ENCODE measurements around the gene SREK1.
"Not testable (repeated sequence)": the region's sequence is repeated elsewhere in the genome, so short reads cannot be mapped to it uniquely, and the experiment has no call there.

SREK1 gene, protein sequence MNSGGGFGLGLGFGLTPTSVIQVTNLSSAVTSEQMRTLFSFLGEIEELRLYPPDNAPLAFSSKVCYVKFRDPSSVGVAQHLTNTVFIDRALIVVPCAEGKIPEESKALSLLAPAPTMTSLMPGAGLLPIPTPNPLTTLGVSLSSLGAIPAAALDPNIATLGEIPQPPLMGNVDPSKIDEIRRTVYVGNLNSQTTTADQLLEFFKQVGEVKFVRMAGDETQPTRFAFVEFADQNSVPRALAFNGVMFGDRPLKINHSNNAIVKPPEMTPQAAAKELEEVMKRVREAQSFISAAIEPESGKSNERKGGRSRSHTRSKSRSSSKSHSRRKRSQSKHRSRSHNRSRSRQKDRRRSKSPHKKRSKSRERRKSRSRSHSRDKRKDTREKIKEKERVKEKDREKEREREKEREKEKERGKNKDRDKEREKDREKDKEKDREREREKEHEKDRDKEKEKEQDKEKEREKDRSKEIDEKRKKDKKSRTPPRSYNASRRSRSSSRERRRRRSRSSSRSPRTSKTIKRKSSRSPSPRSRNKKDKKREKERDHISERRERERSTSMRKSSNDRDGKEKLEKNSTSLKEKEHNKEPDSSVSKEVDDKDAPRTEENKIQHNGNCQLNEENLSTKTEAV

DNA sequence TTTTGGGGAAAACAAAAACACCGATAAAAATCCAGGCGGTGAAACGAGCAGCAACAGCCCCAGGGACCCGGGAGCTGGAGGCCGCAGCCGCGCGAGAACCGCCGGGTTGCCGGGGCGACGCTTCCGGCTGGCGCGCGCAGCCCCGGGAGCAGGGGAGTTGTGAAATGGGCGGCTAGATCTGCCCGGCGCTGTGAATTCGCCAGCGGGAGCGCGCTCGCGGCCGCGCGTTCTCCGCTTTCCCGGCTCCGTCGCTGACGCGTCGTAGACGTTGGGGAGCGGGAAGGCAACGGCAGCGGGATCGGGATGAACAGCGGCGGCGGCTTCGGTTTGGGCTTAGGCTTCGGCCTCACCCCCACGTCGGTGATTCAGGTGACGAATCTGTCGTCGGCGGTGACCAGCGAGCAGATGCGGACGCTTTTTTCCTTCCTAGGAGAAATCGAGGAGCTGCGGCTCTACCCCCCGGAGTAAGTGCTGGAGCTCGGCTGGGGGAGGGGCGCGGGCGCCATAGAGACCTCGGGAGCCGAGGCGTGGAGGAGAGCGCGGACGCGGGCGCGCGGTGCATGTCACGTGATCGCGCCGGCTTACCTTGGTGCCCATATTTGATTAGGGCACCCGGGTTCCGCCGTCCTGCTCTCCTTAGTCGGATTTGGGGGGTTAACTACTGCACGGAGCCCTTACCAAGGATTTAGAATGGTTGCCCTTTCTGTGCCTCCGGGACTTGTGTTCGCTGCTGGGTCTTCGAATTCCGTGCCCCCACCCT is at the start of gene SREK1:
TSS of gene SREK1 (plus strand) at position 227 of the 760 bp plus-strand sequence. CDS start at position 304, 77 bp downstream.
- DNase-seq (ENCODE audit: low read depth), result peak; percentile 64

- DNase-seq (ENCODE audit: low read depth), result no peak
Measured at GRCh38 chr5:66100851-66101250, 43.2 kb upstream of the SREK1 start.

DNA sequence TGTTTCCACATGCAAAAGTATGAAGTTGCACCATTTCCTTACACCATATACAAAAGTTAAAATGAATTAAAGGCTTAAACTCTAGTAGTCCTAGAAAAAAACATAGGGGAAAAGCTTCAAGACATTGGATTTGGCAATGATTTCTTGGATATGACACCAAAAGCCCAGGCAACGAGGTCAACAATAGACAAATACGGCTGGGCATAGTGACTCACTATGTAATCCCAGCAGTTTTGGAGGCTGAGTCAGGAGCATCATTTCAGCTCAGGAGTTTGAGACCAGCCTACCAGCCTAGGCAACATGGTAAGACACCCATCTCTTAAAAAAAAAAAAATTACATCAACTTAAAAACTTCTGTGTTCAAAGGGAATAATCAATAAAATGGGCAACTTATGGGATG is 30.9 kb upstream of the SREK1 start:
- DNase-seq (ENCODE audit: low read depth), result no peak

- DNase-seq (ENCODE audit: low read depth), result no peak
Measured at GRCh38 chr5:66118304-66118703, 25.8 kb upstream of the SREK1 start.

- no peak for DNase-seq (ENCODE audit: low read depth)
Measured at GRCh38 chr5:66122379-66123034, 21.6 kb upstream of the SREK1 start.

- DNase-seq (ENCODE audit: low read depth), result no peak
Measured at GRCh38 chr5:66129144-66129543, 15.0 kb upstream of the SREK1 start.

GRCh38 chr5:66130493-66130892 is 13.6 kb upstream of the SREK1 start:
- no peak for DNase-seq (ENCODE audit: low read depth)

- DNase-seq (ENCODE audit: low read depth), result no peak
Measured at GRCh38 chr5:66134407-66134861, 9.7 kb upstream of the SREK1 start.

GRCh38 chr5:66136053-66136452 is 8.0 kb upstream of the SREK1 start:
- DNase-seq (ENCODE audit: low read depth), result no peak

DNA sequence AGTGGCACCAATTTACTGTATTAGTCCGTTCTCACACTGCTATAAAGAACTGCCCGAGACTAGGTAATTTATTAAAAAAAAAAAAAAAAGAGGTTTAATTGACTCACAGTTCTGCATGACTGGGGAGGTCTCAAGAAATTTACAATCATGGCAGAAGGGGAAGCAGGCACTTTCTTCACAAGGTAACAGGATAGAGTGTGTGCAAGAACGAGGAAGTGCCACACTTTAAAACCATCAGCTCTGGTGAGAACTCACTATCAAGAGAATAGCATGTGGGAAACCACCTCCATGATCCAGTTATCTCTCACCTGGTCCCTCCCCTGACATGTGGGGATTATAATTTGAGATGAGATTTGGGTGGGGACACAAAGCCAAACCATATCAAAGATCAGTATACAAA is 7.2 kb upstream of the SREK1 start:
- not testable (repeated sequence) for DNase-seq (ENCODE audit: low read depth)

DNA sequence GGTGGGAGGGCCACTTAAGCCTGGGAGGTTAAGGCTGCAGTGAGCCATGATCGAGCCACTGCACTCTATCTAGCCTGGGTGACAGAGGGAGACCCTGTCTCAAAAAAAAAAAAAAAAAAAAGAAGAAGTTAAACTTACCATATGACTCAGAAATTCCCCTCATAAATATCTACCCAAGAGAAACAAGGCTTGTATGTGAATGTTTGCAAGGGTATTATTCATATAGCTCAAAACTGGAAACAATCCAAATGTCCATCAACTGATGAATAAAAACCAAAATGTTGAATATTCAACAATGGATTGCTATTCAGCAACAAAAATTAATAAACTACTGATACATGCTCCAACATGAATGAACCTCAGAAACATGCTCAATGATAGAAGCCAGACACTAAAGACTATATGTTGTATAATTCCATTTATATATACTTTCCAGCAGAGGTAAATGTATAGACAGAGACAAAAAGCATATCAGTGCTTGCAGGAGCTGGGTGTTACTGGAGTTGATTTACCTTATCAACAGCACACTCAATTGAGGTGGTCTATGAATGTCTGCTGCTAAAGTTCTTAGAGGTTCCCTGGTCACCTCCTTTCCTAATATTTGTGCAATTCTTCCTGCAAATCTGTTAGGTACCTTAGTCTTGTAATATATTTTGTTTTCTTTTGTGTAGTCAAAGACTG is 5.3 kb upstream of the SREK1 start:
- DNase-seq (ENCODE audit: low read depth), result no peak

- no peak for DNase-seq (ENCODE audit: low read depth)
Measured at GRCh38 chr5:66139318-66139712, 4.8 kb upstream of the SREK1 start.

- DNase-seq (ENCODE audit: low read depth), result no peak
Measured at GRCh38 chr5:66142417-66142816, 1.7 kb upstream of the SREK1 start.

DNA sequence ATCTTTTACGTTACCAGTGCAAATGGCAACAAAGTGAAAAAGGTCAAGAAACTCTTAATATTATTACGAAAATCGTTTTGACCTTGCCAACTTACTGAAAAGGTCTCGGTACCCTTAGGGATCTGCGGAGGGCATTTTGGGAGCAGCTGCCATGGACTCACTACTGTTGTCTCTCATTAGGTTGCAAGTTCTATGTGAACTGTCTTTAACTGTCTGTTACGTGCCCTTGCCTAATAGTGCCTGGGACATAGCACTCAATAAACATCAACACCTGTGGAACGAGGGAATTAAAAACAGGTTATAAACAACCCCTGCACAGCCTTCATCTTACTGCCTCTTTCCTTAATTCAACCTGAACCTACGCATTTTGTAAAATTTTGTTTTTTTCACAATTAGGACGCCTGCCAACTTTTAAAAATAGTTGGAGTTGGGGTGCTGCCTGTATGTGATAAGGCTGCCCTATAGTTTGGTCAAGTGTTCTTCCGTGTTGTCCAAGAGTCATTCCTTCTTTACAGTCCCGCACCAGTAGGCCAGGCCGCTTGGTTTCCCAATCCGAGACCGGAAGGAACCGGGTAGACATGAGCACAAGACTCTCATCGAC is 527 bp upstream of the SREK1 start:
- no peak for DNase-seq (ENCODE audit: low read depth)

- DNase-seq (ENCODE audit: low read depth), result no peak
Measured at GRCh38 chr5:66144834-66145390, 812 bp downstream of the SREK1 start.

- DNase-seq (ENCODE audit: low read depth), result no peak
Measured at GRCh38 chr5:66145737-66146136, 1.6 kb downstream of the SREK1 start.

DNA sequence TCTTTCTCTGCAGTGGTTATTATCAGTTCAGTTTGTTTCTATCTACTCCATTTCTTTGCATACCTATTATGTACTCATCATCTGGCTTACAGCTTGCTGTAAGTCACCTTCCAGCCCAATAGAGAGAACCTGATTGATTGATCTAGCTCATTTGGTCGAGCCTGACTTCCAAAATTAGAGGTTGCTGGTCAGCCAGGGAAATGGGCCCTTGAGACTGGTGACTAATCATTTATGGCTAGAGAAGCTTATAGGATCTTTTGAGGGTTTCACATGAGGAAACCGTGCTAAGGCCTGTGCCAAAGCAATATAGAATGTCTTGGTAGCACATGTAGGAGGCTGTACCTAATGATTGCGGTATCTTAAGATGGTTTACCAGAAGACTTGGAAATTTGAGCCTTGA is 5.8 kb downstream of the SREK1 start:
- DNase-seq (ENCODE audit: low read depth), result no peak

DNA sequence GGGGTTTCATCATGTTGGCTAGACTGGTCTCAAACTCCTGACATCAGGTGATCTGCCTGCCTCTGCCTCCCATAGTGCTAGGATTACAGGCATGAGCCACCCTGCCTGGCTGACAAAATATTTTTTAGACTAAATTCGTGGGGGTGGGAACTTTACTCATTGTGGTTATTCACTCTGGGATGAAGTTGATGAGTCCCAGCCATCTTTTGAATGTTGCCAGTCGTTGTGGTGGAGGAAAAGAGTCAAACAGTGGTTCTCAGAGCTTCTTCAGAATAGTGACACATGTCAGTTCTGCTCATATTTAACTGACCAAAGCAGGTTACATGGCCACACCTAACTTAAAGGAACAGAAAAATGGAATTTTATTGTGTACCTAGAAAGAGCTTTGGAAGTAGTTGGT is 6.9 kb downstream of the SREK1 start:
- DNase-seq (ENCODE audit: low read depth), result no peak

- no peak for DNase-seq (ENCODE audit: low read depth)
Measured at GRCh38 chr5:66151491-66151890, 7.4 kb downstream of the SREK1 start.

GRCh38 chr5:66157046-66157445 is 12.9 kb downstream of the SREK1 start:
- no peak for DNase-seq (ENCODE audit: low read depth)

GRCh38 chr5:66161356-66161755 is 17.3 kb downstream of the SREK1 start:
- no peak for DNase-seq (ENCODE audit: low read depth)

Measured in CMK (cell line).